NCI-H446 treated with DMSO at 0.1 percent for 48 hours (cell line): Measurements from ENCODE around the gene KCNJ10.

ENCODE experiments used
- DNase-seq: peaks from one replicate; lab custom pipeline; 2025; lab: John Stamatoyannopoulos, UW

Gene KCNJ10

DNA sequence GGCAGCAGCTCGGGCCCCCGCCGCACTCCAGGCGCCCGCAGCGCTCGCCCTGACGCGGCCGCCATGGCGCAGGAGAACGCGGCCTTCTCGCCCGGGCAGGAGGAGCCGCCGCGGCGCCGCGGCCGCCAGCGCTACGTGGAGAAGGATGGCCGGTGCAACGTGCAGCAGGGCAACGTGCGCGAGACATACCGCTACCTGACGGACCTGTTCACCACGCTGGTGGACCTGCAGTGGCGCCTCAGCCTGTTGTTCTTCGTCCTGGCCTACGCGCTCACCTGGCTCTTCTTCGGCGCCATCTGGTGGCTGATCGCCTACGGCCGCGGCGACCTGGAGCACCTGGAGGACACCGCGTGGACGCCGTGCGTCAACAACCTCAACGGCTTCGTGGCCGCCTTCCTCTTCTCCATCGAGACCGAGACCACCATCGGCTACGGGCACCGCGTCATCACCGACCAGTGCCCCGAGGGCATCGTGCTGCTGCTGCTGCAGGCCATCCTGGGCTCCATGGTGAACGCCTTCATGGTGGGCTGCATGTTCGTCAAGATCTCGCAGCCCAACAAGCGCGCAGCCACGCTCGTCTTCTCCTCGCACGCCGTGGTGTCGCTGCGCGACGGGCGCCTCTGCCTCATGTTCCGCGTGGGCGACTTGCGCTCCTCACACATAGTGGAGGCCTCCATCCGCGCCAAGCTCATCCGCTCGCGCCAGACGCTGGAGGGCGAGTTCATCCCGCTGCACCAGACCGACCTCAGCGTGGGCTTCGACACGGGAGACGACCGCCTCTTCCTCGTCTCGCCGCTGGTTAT lies 14.2 kb upstream of the KCNJ10 start:
- no peak for DNase-seq

DNA sequence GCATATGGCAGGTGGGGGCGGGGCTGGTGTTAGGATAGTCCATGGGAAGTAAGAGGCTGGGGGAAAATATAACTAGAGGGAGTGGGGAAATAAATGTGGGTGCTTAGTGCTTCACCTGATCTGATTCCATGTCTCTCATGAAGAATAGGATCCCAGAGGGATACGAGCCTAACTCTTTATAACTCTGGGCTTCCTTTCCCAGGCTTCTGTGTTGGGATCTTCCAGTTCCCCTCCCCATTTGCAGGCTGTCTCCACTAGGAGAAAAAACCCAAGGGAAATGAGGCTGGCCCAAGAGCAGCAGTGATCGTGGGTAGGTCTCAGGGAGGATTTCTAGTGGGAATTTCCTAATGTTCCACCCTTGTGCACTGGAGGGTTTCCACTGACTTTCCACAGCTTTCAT lies 13.0 kb upstream of the KCNJ10 start:
- no peak for DNase-seq

DNA sequence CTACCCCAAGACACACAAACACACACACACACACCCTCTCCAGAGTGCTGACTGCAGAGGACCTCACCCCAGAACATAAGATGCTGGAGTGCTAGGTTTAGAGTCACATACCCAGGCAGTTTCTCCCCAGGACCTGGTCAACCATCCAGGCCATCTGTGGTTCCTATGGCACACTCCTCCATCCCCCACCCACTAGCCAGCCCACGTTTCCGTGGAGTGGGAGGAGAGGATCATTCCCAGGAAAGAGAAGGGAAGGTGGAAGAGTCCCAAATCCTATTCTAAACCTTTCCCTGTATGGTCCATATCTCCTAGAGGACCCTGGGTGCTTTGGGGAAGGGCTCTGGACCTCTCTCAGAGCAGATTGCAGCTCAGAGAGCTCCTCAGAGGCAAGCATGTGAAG lies 12.5 kb upstream of the KCNJ10 start:
- DNase-seq = no peak

DNA sequence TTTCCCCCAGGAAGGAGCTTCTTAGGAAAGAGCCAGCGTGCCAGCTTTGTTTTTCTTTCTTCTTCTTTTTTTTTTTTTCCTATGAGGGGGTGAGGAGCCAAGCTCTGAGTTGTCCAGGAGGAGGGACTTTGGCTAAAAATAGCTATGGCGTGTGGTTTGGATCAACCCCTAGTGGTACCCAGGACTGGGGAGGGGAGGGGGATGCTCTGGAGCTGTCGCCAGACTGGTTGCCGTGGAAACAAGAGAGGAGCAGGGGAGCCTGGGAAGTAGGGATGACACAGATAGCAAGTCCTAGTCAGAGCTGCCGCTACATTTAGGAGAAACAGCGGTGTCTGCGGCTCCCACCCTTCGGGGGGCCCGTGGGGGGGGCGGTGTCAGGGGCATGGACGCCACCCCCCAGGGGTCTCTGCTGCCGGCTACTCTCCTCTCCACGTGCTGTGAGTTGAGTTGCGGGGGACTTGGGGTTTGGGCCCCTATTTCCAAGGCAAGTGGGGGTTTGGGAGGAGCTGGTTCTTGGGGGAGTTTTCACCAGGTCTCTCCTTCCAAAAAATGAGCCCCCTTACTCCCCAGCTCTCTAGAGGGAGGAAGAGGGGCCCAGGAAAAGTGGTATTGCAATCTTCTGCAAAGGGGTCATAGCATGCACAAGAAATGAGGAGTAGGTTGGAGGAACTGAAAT lies 11.4 kb upstream of the KCNJ10 start, which contains the start of gene KCNJ9:
Gene KCNJ9 (plus strand): TSS at position 278 of the 676 bp plus-strand sequence. CDS start 2,493 bp downstream, outside the sequence.
- no peak for DNase-seq

DNA sequence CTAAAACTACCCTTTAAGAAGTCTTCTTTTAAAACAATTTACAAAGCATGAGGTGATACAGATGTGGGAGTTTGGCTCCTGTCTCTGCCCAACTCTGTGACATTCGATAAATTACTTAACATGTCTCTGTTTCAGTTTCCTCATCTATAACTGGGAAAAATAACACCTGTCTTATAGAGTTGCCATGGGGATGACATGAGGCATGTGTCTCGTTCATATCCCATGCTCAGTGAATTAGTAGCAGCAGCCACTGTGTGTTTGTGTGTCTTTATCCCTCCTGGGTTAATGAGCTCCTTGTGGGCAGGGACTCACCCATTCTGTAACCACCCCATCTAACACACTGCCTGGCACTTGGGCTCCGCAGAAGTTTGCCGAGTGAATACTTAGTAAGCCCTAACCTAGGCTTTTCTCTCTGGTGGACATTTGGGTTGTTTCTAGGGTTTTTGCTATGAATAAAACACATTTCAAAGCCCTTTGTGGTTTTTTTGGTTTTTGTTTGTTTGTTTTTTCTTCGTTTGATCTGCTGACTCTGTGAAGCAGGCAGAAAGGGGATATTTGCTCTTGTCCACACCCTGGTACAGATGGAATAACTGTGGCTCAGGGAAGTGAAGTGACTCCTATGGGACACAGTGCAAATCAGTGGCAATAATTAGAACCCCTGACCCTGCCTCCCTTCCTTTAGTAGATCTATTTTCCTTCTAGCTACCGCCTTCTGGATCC lies 10.6 kb upstream of the KCNJ10 start:
- DNase-seq = no peak

DNA sequence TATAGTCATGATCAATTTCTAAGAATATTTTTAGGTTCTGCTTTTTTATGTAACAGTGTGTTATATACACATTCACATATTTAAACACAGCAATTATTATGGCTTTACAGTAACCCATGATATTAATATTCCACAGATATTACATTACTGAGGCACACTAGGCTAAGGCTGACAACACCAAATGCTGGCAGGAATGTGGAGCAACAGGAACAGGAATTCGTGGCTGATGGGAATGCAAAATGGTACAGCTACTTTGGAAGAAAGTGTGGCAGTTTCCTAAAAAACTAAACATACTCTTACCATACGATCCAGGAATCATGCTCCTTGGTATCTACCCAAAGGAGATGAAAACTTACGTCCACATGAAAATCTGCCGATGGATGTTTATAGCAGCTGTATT lies 9.5 kb upstream of the KCNJ10 start:
- no peak for DNase-seq

DNA sequence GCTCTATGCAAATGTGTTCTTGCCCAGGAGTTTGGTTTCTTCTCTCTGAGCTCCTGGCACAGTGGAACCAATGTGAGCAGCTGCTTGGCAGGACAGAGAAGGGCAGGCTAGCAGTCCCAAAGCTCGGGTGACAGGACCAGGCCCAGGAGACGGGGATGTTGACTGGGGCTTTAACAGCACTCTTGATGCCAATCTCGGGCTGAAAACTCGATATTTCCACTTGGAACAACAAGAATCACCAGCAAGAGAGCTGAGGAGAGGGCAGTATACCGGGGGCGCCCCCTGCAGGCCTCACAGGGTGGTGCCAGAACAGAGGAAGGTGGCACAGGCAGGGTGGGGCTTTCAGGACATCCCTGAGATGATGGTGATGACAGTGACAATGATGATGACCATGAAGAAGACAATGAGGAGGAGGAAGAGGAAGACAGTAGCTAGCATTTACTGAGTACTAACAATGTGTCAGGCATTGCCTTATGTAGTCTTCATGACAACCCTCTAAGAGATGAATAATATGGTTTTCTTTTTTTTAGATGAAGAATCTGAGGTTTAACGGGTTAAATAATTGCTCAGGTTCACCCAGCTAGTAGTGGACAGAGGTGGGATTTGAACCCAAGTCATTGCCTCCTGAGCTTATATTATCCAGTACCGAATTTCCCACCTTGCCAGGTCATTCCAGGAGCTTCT lies 8.7 kb upstream of the KCNJ10 start:
- DNase-seq = no peak

DNA sequence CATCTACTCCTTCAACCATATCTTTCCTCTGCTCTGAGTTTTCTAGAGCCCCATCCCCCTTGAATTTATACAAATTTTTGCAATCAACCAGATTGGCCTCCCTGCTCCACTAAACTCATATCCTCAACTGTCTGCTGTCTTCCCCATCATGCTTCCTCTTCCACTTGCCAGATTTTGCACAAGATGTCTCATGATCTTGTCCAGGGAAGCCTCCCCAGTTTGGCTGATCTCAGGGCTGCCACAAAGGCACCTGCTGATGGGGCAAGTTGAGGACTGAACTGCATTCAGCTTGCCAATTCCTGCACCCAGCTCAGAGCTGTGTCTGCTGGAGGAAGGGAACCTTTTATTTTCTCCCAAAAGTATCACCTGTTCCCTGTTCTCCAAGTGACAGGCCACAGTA lies 7.5 kb upstream of the KCNJ10 start:
- no peak for DNase-seq

DNA sequence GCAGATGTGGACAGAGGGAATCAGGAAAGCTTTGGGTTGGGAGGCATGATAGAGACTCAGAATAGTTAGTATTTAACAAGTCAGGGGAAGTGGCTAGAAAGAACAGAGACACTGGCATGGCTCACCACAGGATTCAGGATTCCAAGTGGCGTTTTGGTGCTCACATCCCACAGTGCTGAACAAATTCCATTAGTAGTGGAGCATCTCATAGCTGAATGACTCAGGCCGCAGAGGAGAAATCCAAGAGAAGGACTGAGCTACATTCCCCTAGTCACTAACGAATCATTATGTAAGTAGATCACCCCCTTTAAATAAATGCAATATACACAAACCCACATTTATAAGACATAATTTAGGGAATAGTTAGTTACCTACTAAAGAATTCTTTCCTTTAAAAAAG lies 6.3 kb upstream of the KCNJ10 start:
- no peak for DNase-seq

DNA sequence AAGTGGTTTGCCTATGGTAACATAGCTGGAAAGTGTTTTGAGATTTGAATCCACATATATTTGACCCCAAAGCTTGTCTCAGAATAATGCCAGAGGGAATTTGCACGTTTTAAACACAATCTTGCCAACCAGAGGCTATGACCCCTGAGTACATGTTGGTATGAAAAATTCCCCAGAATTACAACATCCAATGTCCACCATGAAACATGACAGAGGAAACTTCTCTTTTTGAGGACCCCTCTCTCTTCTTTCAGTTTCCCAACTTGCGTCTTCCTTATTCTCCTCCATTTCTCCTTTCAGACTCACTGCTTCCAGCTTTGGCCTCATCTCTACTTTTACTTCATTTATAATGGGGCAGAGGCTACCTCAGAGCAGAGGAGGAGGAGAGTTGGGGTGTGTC lies 5.9 kb upstream of the KCNJ10 start:
- no peak for DNase-seq

DNA sequence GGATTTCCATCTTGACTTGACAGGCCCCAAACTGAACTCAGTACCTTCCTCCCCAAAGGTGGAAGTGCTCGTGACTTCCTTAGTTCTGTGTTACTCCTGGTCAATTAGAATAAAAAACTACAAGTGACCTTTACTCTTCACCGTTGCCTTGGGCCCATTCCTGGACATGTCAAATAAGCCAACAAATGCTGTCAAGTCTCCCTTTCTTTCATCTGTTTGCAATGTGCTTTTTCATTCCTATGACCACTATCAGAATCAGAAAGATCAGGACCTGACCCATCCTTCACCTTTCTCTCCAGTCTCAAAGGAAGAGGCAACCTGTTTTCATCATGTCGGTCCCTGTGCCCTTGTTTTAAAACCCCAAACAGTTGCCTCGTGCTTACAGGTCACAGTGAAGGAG lies 4.9 kb upstream of the KCNJ10 start:
- no peak for DNase-seq

DNA sequence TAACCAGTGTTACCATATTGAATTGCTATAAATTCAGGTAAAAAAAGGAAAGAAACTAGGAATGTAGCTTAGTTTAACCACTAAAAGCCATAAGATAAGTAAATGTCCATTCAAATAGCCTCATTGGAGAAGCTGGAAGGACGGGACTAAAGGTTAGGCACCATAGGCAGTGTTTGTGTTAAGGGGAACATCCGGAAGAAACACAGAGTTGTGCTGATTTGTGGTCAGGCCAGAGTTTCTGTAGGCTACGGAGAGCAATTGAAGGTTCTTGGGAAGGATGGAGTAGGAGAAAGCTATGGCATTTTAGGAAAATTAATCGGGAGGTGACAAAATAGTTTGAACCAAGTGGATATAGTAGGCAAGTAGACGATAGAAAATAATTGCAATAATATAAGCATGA lies 1.3 kb upstream of the KCNJ10 start:
- DNase-seq = no peak

DNA sequence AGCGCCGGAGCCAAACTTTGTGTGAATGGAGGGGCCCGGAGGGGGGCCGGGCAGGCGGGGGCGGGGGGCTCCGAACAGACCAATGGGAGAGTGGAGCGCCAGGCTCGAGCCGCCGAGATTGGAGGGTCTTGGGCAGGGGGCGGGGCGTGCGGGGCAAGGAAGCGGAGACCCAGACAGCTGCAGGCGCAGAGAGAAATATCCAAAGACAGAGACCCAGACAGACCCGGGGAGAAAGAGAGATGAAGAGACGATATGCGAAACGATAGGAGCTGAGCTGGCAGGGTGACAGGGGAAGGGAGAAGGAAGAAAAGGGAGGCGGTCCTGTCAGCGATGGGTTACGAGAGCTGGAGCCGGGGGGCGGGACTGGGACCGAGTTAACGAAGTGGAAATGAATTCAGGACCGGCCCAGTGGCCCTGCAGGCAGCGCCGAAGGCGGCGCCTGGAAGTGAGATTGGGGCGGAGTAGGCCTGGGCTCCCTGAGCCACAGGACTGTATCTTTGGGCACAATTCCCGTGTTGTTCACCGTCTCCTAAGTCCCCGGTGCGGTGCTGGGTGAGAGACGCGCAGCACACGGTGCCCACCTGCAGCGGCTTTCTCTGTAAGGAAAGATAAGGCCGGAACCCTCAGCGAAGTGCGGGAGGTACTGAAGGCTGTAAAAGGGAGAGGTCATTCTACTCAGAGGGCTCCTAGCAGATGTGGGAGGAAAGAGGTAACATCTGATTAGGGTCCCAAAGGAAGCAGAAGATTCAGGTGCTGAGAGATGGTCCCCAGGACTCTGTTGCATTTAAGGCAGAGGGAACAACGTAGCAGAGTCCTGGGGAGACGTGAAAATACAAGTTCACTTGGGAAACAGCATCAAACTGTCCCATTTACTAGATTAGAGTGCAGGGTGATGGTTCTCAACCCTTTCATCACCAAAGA lies 543 bp upstream of the KCNJ10 start:
- no peak for DNase-seq

DNA sequence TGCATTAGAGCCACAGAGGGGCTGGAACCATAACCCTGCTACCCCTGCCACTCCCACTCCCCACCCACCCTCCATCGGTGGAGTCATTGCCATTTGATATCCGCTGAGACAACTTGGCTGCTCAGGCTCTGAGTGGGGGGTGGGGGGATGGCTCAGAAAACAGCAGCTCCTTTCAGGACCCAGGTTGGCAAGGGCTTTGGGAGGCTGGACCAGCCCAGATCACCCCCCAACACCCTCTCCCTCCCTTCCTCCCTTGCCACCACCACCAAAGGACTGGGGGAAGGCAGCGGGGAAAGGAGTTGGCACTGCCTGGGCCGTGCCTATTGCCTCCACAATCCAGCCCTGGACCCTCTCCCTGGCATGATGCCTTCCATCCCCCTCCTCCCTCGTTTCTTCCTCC lies 1.7 kb downstream of the KCNJ10 start:
- no peak for DNase-seq

DNA sequence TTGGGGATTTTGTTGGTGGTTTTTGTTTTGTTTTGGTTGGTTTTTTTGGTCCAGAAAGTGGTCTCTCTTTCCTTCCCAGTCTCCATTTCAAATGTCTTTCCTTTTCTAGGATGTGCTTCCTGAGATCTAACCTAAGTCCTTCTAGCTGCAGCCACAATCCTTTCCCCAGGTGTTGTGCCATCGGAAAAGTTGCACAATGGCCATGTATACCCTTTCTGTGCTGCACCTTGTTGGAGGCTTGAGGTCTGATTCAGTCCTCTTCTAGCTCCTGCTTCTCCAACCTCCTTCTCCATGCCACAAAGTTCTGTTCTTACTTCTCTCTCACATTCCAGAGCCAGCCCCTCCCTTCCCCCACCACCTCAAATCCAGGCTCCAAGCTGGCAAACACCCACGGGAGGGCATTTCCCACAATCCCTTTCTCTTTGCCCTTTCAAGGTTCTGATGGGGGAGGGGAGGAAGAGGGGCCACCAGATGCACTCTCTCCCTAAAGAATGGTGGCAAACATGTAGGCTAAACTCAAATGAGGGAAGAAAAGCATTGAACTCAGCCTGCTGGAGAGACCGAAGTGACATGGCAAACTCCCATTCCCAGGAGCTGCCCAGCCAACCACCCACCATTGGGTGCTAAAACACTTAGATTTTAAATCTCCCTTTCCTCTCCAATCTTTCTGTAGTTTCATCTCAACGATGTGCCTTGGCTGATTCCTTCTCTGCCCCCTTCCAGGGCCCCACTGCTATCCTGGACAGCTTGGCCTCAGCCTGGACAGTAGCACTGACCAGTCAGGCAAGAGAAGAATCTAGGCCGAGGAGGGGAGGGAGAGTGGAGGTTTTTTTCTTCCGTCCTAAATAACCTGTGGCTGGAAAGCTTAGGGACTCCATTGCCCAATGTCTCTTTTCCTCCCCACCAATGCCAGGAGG lies 2.9 kb downstream of the KCNJ10 start:
- DNase-seq = no peak

DNA sequence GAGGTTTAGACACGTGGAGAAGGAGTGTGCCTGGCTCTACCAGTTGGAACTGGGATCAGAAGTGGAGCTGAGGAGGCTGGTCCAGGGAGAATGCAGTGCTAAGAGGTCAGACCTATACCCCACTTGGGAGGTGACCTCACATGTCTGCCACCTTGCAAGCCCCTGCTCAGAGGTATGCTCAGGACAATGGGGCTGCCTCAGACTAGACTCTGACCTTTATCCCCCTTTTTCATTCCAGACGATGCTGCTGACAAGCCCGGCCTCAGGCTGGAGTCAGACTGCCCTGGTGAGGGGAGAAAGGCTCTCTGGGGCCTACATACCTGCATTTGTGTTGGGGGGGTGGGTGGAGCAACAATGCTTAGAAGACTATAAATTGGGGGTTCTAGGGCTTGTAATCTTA lies 5.2 kb downstream of the KCNJ10 start:
- DNase-seq = no peak

DNA sequence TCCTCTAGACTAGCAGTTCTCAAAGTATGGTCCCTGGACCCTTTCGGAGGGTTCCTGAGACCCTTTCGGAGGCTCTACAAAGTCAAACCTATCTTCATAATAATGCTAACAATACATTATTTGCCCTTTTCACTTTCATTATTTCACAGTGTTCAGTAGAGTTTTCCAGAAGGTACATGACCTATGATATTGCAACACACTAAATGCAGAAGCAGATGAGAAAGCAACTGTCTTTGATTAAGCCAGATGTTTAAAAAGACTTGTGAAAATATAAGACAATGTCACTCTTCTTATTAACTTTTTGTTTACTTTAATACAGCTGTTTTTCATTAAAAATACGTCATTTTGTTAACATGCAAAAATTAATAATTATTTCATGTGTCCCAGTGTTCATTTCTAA lies 5.8 kb downstream of the KCNJ10 start:
- no peak for DNase-seq

DNA sequence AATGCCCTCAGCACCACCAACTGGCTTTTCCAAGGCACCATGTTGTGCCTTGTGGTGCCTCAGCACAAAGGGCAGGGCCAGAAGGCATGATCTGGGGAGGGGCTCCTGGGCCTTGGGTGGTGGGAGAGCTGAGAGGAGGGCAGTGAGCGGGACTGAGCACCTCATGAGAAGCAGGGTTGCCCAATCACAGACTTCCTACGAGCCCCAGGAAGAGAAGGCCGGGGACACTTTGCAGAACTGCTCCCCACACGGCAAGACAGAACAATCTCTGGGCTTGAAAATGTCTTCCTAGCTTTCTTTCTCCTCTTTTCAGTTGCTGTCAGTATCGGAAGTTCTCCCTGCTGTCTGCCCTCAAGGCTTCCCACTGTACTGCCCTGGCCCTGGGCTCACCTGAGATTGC lies 6.8 kb downstream of the KCNJ10 start:
- no peak for DNase-seq

DNA sequence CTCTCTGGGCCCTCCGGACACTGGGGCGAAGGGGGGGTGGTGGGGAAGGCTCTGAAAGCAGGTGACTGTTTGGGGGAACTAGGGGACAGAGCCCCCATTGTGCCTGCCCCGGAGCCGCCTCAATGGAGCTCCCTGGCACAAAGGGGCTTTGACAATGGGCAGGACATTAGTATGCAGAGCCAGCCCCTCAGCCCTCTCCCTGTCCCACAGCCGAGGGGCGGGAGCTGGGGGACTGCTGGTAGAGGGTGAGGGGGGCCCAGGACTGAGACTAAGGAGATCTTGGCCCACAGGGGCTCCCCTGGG lies 7.8 kb downstream of the KCNJ10 start:
- no peak for DNase-seq
